HG02678 (cell line): ENCODE results near the gene ANO6.

Experiments
- ATAC-seq: cut with Tn5 transposase; IDR thresholded peaks from one replicate; pipeline ENCODE4 v1.9.1; 2021; ENCODE audit warnings: mild to moderate bottlenecking, moderate library complexity; ENCODE audit not compliant: unreplicated experiment

The ANO6 gene

DNA sequence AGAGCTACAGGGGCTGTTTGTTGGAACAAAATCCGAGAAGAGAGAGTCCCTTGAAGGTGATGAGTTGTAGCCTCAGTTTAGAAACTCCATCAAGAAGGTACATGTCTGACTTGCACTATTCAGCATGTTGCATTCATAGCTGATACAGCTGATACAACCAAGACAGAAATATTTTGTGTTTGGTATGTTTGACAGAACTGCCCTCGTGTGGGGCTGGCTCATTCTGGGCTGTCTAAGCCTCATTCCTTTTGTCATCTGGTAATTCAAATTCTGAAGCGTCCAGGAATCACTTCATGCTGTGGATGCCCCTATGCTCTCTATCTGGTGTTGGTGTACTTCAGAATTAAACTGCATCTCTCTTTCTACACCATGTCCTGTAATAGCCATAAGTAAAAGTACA, 126.3 kb downstream of the ANO6 start:
- ATAC-seq: no peak

DNA sequence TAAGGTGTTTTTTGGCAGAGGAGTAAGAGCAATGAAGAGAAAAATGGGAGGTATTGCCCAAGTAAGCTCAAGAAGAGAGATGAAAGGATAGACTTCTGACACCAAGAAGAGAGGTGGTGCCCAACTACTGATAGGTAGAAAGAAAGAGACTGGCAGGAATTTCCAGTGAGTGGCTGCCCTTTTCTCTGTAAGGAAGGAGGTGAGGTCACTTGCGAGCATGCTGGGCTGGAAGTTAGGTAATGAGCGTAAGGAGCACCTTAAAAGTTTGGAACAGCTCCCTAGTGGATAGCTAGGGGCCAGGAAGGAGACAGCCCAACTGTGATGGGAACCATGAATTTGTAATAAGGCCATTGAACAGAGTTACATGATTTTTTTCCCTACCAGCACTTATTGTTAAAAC, 127.0 kb downstream of the ANO6 start:
- ATAC-seq: no peak

DNA sequence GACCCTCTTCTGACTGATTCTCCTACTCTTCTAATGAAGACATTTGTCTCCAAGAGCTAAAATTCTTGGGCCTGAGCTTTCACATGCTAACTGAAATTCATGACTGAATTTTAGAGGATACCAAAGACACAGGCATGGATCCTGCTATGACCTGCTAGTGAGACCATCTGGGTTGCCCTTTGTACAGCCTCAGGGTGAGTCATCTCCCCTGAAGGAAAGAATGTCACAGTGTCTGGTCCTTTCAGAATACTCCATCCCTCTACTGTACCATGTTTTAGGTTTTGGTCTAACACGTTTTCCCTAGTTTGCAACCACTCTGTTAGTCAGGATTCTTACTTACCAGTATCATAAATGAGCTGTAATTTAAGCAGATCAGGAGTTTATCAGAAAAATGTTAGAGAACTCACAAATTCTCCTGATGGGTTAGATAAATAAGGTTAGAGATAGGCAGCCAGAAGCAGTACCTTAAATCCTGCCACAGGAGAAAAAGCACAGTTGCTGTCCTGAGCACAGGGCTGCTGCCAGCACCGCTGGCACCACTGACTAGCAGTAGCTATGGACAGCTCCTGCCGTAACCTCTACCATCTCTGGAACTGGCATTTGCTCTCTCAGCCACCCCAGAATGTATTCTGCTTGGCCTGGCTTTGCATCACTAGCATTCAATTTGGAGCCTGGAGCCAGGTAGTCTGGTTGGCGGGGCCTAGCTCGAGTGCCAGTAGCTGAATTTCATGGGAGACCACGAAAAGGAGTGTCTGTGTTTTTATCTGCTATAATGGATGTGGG, 127.6 kb downstream of the ANO6 start:
- ATAC-seq: no peak

DNA sequence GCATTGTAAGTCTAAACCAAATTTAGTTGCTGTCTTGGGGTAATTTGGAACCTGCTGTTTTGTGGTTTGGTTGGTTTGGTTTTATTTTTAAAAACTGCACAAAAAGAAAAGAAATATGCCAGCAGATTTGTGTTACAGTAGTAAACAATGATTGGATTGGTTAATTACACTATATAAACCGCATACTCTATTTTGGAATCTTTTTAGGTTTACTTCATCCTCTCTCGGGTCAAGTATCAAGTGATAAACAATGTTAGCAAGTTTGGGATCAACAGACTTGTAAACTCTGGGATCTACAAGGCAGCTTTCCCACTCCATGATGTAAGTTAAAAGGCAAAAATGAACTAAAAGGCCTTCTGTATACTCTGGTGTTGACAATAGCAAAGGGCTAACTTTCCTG, 132.4 kb downstream of the ANO6 start:
- ATAC-seq: no peak

DNA sequence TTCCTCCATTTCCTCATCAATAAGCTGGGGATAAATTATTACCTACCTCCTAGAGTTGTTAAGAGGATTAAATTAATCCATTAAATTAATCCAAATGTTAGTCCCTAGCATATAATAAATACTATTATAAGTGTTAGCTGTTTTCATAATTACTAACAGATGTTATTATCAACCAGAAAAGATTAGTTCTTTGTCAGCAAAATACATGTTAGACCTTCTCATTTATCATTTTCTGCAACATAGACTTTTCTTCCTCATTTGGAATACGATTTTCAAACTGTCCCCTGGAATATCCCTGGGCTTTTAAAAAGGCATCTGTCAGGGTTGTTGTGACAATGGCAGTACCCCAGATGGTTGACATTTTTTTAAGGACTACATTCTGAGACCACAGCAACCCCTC, 133.1 kb downstream of the ANO6 start:
- no peak for ATAC-seq

DNA sequence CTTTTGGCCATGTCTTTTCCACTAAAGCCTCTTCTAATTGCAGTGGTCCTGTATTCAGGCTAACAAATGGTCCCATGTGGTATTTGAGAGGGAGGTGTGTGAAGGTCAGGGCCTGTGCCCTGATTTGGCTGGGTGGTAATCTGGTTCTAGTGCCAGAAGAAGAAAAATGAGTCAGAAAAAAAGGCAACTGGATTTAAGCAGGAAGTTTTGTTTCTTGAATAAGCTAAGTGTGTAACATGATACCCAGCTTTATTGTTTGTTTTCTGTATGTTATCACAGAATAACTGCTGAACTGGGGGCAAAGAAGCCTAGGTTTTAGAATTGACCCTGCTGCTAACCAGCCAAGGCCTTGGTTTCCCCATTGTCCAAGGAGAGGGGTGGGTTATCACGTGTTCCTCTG, 134.0 kb downstream of the ANO6 start:
- no peak for ATAC-seq

DNA sequence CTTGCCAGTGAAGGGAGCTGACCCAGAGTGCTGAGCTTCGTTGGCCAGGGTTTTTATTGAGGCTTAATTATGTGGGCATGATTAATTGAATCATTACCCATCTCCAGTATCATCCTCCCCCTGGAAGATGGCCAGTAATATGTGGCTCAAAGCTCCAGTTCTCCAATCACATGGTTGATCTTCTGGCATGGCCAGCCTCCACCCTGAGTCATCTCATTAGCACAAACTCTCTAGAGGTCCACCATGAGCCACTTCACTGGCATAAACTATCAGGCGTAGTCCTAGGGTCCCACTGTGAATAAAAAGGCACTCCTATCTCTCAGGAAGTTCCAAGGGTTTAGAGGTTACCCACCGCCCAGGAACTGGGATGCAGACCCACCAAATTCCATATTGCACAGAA, 135.0 kb downstream of the ANO6 start:
- no peak for ATAC-seq

DNA sequence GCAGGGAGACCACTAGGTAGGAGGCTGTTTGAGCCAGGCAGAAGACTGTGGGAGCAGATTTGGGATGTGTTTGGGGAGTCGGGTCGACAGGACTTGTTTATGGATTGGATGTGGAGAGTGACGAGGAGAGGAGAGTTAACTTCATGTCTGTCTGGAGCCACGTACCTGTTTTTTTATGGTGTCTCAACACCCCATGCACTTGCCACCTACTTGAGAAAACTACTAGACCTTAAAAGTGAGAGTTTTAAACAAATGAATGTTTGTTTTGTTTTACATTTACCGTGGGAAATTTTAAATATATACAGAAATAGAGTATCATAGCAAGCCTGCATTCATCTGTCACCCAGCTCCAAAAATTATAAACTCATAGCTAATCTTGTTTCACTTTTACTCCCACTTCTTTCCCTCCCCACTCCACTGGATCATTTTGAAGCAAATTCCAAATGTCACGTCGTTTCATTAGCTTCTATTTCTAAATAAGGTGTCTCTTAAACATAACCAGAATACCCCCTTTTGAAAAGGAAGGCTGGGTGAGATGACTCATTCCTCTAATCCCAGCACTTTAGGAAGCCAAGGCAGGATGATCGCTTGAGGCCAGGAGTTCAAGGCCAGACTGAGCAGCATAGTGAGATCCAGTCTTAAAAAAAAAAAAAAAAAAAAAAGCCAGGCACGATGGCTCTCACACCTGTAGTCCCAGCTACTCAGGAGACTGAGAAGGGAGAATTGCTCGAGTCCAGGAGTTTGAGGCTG, 136.2 kb downstream of the ANO6 start:
- ATAC-seq: no peak

DNA sequence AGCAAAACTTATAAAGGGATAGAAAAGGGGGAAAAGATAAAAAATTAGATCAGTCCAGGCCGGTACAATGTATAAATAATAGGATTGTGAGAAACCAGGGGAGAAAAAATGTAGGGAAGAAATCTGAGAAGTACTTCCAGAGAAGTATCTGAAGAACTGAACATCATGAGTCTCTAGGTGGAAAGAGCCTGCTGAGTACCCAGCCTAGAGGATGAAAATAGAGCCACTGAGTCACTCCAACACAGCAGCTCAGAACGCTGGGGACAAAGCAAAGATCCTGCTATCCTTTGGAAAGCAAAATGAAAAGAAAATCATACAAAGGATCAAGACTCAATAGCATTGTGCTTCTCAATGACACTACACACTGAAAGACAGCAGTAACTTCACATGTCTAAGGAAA, 138.0 kb downstream of the ANO6 start:
- no peak for ATAC-seq

DNA sequence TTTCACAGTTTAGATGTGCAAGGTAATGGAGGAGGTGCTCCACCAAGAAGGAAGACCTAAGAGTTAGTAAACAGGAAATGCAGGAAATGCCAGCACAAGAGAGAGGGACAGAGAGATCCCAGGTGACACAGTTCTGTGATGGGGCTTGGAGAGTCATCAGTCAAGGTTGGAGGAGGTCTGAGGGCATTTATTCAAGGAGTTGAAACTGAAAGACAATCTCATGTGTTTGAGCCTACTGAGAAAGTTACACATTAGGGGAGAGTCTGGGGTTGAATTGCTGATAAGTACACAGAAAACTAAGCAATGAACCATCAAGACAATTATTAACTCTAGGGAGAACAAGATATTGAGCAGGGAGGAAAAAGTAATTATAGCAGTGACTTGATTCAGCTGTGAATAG, 138.5 kb downstream of the ANO6 start:
- peak; percentile 91 for ATAC-seq

DNA sequence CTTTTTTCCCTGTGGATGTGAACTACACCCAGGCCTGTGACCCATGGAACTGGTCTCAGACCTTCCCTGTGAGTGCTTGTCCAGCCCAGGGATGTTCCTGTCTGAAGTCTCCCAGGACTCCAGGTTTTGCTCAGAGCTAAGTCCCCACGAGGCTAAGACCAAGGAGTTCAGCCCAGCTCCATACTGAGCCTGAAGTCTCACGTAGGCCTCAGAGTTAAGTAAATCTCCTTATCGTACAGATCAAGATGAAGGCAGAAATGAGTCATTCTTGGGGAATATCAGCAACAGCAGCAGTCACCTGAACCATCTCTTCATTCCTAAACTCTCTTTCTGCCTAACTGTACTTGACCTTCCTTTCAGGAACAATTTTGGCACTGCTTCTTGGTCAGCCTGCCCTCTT, 139.8 kb downstream of the ANO6 start:
- ATAC-seq: no peak

DNA sequence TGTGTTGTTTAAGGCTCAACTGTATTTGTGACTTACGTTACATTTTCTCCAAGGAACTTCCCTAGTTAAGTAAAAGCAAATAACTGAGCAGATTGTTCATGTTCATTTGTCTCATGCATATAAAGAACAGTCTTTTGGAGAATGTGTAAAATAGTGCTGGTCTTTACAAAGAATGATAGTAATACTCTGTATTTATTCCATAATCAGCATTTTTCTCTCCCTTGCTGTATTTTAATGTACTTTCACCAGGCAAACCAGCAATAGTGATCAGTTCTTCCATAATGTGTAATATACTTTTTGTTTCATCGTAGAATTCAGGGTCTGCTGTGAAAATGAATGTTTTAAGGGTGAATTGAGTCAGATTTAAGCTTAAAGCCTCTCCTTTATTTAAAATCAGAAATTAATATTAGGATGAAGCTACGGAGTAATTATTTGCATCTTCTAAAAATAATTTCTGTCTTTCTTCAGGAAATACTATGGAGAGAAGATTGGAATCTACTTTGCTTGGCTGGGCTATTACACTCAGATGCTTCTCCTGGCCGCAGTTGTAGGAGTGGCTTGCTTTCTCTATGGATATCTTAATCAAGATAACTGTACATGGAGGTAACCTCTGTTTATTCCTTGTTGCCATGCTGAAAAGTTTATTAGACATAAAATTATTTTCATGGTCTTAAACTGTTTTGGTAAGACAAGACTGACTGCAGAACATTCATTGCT, 141.1 kb downstream of the ANO6 start:
- ATAC-seq: no peak

DNA sequence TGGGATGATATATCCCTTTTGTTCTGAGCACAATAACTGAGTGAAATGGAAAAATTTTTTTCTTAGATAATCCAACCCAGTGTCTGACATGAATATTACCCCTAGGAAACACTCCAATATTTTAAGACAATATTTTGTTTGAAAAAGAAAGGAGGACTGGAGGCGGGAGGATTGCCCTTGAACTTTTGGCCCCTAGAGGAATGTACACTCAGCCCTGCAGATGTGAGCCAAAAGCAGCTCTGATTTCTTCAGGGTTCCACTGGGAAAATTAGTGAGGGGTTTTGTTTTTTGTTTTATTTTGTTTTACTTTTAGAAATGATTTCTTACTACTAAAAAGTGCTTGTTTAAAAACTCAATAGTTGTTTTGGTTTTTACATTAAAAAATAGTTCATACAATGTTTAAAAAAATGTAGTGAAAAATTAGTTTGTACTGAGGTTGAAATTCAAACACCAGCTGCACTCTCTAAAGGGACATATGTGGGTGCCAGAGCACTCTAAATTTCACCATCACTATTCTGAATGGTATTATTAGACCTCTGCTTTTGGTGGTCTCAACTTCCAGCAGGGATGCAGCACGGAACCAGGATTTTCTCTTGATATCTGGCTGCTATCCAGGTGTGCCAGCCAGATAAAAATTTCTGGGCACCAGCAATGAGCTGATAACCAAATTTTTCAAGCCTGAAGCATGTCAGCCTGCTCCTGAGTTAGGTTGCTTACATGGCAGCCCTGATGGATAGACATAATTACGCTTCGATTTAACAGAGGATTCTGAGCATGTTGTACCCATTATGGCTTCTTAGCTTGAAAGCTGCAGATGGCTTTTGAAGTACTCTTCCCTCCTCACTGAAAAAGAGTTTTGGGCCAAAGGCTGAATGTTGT, 141.9 kb downstream of the ANO6 start:
- no peak for ATAC-seq

DNA sequence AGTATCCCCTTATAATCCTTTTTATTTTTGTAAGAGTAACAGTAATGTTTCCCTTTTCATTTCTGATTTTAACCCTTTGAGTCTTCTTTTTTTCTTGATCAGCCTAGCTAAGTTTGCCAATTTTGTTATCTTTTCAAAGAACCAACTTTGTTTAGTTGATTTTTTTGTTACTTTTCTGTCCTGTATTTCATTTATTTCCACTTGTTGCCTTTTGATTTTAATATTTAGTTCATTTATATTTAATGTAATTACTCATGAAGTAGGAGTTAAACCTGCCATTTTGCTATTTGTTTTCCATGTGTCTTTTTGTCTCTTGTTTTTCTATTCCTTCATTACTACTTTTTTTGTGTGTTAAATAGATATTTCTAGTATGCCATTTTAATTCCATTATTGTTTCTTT, 146.4 kb downstream of the ANO6 start:
- ATAC-seq: no peak

DNA sequence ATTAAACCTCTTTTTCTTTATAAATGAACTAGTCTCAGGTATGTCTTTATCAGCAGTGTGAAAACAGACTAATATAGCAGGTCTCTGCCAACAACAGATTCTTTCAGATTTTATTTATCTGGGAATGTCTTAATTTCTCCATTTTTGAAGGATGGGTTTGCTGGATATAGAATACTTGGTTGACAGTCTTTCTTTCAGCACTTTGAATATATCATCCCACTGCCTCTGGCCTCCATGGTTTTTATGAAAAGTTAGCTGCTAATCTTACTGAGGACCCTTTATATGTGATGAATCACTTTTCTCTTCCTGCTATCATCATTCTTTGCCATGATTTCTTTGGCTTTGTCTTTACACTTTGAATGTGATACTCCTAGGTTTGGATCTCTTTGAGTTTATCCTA, 148.0 kb downstream of the ANO6 start:
- ATAC-seq: no peak

DNA sequence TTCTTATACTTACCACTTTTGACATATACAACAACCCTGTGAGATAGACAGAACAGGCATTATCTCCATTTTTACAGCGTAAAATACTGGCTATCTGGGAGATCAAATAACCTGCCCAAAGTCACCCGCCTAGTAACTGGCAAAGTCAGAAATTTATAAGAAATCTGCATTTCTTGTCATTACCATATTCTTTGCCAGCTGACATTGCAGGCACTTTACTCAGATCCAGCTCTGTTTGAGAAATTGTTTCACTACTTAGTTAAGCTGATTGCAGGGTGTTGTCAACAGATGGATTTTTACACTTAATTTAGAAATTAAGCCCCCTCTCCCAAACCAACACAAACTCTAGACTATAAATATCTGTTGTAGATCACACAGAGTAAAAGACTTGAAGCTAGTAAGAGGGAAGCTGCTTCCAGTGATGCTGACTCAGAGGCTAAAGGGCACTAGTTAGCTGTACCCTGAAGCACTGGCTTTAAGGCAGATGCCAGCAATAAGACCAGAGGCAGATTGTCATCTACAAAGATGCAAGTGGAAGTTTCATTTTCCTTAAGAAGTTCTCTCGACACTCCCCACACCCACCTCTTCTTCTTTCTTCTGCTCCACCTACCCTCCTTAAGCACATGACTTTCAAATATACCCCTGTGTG, 153.1 kb downstream of the ANO6 start:
- ATAC-seq: no peak

DNA sequence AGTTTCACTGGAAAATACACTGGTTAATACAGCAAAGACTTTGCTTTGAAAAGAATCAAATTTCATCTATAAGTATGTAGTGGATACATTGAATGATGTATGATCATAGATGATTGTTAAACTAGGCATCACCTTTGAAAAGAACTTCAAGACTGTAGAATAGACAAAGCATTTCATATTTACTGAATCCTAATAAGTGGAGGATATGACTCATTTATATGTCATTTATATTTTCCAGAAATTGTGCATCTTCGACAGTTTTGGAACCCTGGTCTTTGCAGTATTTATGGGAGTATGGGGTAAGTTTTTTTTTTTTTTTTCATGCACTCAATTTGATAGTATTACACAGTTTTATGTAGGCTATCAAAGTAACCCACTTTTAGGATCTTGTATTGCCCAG, 161.9 kb downstream of the ANO6 start:
- ATAC-seq: no peak

DNA sequence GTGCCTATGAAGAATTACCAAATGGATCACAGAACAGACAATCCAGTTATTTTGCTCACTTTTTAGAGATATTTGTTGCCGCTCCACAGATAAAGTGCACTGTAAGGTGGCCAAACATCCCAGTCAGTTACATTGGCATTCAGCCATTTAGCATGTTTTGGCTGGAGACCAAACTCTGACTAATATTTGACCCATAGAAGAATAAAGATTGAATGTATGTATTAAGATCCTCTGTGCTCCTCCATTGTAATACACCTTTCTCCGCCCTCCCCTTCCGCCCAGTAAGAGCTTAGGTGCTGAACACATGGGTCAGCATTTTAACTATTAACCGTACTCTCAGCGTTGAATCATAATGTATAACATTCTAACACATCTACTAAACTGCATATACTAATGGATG, 163.4 kb downstream of the ANO6 start:
- ATAC-seq: no peak

DNA sequence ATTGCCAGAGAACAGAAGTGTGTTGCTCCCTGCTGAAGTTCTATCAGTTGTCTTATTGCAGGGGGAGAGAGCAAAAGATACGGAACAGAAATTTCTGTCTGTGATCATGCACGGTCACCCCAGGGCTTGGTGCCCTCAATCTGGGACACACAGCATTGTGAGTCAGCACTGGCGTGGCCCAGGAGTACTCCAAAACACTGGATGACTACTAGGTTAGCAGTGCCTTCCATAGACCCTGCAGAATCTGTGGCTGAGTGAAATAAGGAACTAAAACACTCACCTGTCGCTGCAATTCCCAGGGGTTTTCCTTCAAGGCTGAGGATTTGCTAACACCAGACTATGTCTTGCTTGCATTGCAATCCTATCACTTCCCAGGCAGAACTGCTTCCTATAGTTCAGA, 165.5 kb downstream of the ANO6 start:
- no peak for ATAC-seq

DNA sequence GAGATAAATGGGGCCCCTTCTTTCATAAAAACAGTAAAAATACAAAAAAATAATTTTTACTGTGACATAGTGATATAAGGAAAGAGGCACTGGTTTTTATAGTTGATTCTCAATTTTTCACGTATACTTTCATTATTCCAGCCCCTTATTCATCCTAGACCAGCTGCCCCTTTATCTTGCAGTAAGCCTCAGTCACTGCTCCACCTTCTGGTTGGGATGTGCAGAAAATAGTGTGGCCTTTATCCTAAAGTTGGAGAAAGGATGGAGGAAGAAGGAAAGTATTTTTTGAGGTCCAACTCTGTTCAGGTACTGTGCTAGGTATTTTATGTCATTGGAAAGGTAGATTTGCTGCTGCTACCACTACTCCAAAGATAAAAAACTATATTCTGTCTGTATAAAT, 172.7 kb downstream of the ANO6 start:
- no peak for ATAC-seq

DNA sequence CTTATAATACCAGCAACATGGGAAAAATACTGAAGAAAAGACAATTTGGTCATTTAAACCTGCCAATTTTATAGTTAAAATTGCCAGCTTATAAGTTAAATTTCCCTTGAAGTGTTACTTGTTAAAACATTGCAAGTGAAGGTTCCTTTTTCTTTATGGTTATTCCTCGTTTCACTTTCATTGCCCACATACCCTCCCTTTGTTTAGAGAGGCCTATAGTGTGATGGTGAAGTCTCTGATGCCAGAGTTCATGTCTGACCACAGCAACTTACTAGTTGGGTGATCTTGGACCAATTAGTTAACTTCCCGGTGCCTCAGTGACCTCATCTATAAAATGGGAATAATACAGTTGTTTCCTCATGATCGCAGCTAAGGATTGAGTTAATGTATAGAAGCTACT, 173.5 kb downstream of the ANO6 start:
- no peak for ATAC-seq
